ENCODE measurements around the gene GBP7.

- TF ChIP-seq POLR2A (IDR thresholded peaks at IDR 0.05; ENCODE audit: low read depth): no peak
- TF ChIP-seq CTCF (IDR thresholded peaks at IDR 0.05): no peak
Observed at GRCh38 chr1:89098857-89099256, 76.9 kb downstream of the GBP7 start.
